Measurements from ENCODE around the gene PRKN. TPM values are rescaled to one million over a fixed set of nuclear protein-coding genes. Genes with fewer than 3 reads are reported as not detected.

Gene PRKN
- total RNA-seq, 1 donor from 2014 or later, result not detected

DNA sequence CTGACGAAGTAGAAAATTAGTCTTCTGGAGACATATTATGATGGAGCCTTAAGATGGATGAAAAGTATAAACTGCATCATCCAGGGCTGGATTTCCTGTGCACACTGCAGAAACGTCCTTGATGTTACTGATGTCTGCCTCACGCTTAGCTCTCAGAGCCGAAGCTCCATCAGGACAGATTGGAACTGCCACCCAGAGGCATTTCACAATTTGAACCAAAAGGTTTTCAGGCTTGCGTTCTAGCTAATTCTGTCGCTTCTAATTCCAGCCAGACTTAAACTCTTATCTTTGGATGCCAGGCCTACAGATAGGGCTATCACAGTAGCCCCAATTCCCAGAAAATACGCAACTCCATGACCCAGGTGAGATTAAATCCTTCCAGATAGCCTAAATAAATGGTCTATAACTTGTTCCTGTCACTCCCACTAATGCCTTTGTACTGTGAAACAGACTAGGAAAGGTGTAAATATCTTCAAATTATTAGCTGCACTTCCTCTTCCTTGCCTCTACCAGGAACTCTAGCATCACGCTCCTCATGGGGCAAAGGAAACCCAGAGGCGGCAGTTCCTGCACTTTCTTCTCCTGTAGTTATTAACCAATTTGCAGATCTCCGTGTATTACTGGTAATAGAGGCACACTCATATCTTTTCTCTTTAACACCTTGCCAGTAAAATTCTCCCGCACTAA is 634.6 kb downstream of the PRKN start:
- peaks cover 10% of the 10 kb centered on the region for H3K9me3 Mint-ChIP-seq
- no peak for DNase-seq (ENCODE audit: low spot score)
- no peaks in the 10 kb centered on the region for H3K4me1 Mint-ChIP-seq (ENCODE audit: low read depth)
- intact Hi-C loops (cut with micrococcal nuclease), result no loop called here
- H3K27me3 Mint-ChIP-seq (ENCODE audit: low read depth), result no peaks in the 10 kb centered on the region
- H3K27ac Mint-ChIP-seq, result no peak overlapping the region
- H3K36me3 Mint-ChIP-seq (ENCODE audit: low read depth), result no peaks in the 10 kb centered on the region
- H3K4me3 Mint-ChIP-seq (ENCODE audit: low read depth), result no peak overlapping the region

DNA sequence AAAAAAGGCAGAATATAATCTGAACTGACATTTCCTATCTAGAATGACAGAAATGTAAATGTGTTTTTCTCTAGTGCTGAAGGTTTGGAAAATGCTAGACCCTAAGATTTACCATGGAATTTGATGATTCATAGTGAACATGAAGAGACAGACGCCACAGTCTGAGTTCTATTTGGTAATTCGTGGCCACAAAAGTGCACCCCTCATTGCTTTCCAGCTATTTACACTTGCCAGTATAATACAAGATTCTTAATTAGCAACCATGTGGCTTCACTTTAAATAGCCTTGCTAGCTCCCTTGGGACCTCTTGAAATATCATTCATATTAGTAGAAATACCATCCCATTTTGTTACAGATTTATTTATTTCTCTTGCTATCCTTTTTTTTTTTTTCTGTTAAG is 636.8 kb downstream of the PRKN start:
- H3K4me1 Mint-ChIP-seq (ENCODE audit: low read depth), result no peaks in the 10 kb centered on the region
- H3K4me3 Mint-ChIP-seq (ENCODE audit: low read depth), result no peak overlapping the region

DNA sequence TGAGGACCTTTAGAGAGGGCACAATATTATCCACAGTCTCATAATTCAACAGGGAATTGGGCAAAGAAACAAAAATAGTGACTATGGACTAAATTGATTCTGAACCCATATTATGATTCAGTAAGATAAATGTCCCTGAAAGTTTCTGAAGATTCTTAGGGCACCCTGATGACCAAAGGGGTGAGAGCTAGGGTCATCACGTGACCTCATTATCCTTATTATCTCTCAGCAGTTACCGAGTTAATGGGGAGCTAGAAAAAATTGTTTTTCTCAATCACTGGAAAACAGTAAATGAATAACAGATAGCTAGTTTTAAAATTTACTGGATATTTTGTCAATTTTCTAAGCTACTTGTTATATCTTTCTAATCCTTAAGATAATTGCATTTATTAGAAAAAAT is 639.5 kb downstream of the PRKN start:
- Mint-ChIP-seq H3K27me3 (ENCODE audit: low read depth) (no peaks in the 10 kb centered on the region), H3K27ac (no peak overlapping the region), H3K36me3 (ENCODE audit: low read depth) (no peaks in the 10 kb centered on the region), H3K4me1 (ENCODE audit: low read depth) (no peaks in the 10 kb centered on the region), H3K9me3 (no peaks in the 10 kb centered on the region), H3K4me3 (ENCODE audit: low read depth) (no peak overlapping the region)
- no peak for DNase-seq (ENCODE audit: low spot score)
- intact Hi-C loops (cut with micrococcal nuclease), result no loop called here

More for the DNA sequence above, 636.8 kb downstream of the PRKN start:
- intact Hi-C loops (cut with micrococcal nuclease), result no loop called here
- Mint-ChIP-seq H3K27me3 (ENCODE audit: low read depth) (no peaks in the 10 kb centered on the region), H3K9me3 (peaks cover 8% of the 10 kb centered on the region), H3K27ac (no peak overlapping the region), H3K36me3 (ENCODE audit: low read depth) (no peaks in the 10 kb centered on the region)
- DNase-seq (ENCODE audit: low spot score), result no peak

DNA sequence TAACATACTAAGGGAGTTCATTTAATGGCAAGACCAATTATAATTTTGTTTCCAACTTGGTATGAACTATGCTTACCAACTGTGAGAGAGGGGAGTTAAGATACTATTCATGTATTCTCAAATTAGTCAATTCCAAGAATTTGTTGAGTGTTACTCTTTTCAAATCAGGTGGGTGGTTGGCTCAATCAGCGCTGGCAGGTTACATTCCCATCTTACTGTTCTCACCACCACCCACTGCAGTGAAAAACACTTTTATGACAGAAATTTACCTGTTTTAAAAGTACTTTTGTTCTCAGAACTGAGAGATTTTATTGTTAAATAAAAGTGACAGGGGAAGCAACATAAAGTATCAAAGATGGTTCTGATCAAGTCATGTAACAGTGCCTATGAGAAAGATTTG is 642.0 kb downstream of the PRKN start:
- no peaks in the 10 kb centered on the region for H3K27me3 Mint-ChIP-seq (ENCODE audit: low read depth)
- H3K27ac Mint-ChIP-seq, result no peak overlapping the region
- intact Hi-C loops (cut with micrococcal nuclease), result no loop called here
- H3K9me3 Mint-ChIP-seq, result peaks cover 4% of the 10 kb centered on the region
- no peak overlapping the region for H3K4me3 Mint-ChIP-seq (ENCODE audit: low read depth)
- no peak for DNase-seq (ENCODE audit: low spot score)
- no peaks in the 10 kb centered on the region for H3K36me3 Mint-ChIP-seq (ENCODE audit: low read depth)
- H3K4me1 Mint-ChIP-seq (ENCODE audit: low read depth), result no peaks in the 10 kb centered on the region

DNA sequence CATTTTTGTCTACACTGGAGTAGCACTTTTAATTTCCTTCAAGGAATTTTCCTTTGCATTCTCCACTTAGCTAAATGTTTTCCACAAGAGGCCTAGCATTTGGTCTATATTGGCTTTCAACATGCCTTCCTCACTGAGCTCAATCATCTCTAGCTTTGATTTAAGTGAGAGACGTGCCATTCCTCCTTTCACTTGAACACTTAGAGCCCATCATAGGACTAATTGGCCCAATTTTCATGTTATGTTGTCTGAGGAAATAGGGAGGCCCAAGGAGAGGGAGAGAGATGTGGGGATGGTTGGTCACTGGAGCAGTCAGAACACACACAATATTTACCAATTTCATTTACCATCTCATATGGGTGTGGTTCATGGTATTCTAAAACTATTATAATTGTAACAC is 645.0 kb downstream of the PRKN start:
- DNase-seq (ENCODE audit: low spot score), result no peak
- Mint-ChIP-seq H3K27ac (no peak overlapping the region), H3K4me3 (ENCODE audit: low read depth) (no peak overlapping the region), H3K36me3 (ENCODE audit: low read depth) (no peaks in the 10 kb centered on the region), H3K4me1 (ENCODE audit: low read depth) (no peaks in the 10 kb centered on the region), H3K27me3 (ENCODE audit: low read depth) (no peaks in the 10 kb centered on the region), H3K9me3 (peaks cover 4% of the 10 kb centered on the region)
- intact Hi-C loops (cut with micrococcal nuclease), result no loop called here

DNA sequence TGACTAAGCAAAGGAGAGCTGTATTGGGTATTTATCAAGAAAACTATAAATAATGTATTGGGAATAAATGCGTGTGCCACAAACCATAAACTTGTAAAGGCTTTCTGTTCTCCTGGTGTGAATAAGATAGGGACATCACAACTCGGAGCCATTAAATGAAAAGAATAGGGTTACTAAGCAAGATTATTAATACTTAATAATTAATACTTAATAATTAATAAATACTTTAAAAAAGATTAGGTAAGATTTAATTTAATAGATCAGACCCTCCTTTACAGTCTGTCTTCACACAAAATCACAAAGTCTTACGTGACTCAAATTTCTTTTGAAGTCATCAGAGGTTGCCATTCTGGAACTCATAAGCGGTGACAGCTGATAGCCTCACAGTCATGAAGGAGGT is 648.9 kb downstream of the PRKN start:
- H3K9me3 Mint-ChIP-seq, result peaks cover 4% of the 10 kb centered on the region
- no peak for DNase-seq (ENCODE audit: low spot score)
- H3K27ac Mint-ChIP-seq, result no peak overlapping the region
- H3K27me3 Mint-ChIP-seq (ENCODE audit: low read depth), result no peaks in the 10 kb centered on the region
- no peaks in the 10 kb centered on the region for H3K4me1 Mint-ChIP-seq (ENCODE audit: low read depth)
- intact Hi-C loops (cut with micrococcal nuclease), result no loop called here
- no peaks in the 10 kb centered on the region for H3K36me3 Mint-ChIP-seq (ENCODE audit: low read depth)
- no peak overlapping the region for H3K4me3 Mint-ChIP-seq (ENCODE audit: low read depth)

DNA sequence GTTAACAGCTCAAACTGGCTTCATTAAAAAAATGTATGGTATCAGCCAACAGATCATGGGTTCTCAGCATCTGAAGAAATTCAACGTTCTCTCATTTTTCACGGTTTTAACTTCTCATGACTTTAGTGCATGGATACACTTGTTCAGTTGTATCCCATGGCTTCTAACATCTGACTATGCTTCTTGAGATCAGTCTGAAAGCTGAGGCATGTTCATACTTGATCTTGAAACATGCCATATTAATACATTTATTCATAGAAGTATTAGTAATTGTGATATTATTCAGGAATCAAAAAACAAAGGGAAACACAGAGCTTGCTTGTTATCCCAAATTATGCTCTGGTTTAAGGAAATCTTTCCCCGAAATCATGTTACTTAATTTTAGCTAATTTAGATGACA is 649.4 kb downstream of the PRKN start:
- no peak for DNase-seq (ENCODE audit: low spot score)
- intact Hi-C loops (cut with micrococcal nuclease), result no loop called here
- Mint-ChIP-seq H3K36me3 (ENCODE audit: low read depth) (no peaks in the 10 kb centered on the region), H3K27me3 (ENCODE audit: low read depth) (no peaks in the 10 kb centered on the region), H3K27ac (no peak overlapping the region), H3K4me3 (ENCODE audit: low read depth) (no peak overlapping the region), H3K9me3 (peaks cover 4% of the 10 kb centered on the region), H3K4me1 (ENCODE audit: low read depth) (no peaks in the 10 kb centered on the region)

DNA sequence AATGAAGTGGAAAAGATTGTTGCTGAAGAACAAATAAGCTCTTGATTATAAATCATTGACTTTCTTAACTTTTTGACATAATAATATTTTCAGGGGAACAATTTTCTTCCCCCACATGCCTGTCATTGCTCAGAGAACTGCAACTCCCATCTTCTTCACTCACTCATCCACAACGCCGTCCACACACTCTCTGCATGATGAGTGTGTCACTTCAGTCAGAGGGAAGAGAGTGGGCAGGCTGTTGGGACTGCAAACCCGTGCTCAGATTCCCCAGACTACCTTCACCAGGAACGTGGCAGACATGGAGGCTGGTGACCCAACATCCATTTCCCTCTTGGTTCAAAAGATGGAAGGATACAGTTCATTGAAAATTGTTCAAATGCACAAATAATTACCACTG is 650.8 kb downstream of the PRKN start:
- H3K9me3 Mint-ChIP-seq, result peaks cover 4% of the 10 kb centered on the region
- no peaks in the 10 kb centered on the region for H3K4me1 Mint-ChIP-seq (ENCODE audit: low read depth)
- no peak for DNase-seq (ENCODE audit: low spot score)
- no peaks in the 10 kb centered on the region for H3K27me3 Mint-ChIP-seq (ENCODE audit: low read depth)
- H3K4me3 Mint-ChIP-seq (ENCODE audit: low read depth), result no peak overlapping the region
- H3K36me3 Mint-ChIP-seq (ENCODE audit: low read depth), result no peaks in the 10 kb centered on the region
- no peak overlapping the region for H3K27ac Mint-ChIP-seq
- intact Hi-C loops (cut with micrococcal nuclease), result no loop called here

DNA sequence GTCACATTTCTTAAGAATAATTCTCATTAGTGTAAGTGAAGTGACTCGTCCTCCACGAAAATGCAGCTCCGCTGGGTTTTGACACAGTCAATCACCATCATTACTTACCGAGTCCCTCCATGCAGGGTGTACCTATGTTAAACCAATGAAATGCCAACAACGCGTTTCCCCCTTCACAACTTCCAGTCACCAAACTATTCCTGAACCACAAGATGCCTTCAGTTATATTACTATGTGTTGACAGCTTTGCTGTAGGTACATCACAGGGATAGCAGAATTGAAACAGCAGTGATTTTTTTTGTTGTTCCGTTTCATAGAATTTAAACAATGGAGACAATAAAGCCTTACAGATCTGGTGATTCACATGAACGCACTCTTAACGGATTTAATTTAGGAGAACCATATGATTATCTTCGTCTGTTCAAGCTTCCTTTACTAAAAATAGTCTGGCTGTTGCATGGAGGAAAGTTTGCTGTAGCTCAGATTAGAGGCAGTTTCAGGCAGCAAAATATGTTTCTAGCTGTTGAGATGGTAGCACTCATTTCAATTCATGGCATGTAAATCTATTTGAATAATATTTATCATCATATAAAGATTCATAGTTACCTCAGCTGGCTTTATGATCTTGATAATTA is 652.8 kb downstream of the PRKN start:
- H3K36me3 Mint-ChIP-seq (ENCODE audit: low read depth), result no peaks in the 10 kb centered on the region
- DNase-seq (ENCODE audit: low spot score), result no peak
- H3K27ac Mint-ChIP-seq, result no peak overlapping the region
- H3K27me3 Mint-ChIP-seq (ENCODE audit: low read depth), result no peaks in the 10 kb centered on the region
- no peaks in the 10 kb centered on the region for H3K4me1 Mint-ChIP-seq (ENCODE audit: low read depth)
- H3K9me3 Mint-ChIP-seq, result peaks cover 4% of the 10 kb centered on the region
- H3K4me3 Mint-ChIP-seq (ENCODE audit: low read depth), result no peak overlapping the region
- intact Hi-C loops (cut with micrococcal nuclease), result no loop called here

DNA sequence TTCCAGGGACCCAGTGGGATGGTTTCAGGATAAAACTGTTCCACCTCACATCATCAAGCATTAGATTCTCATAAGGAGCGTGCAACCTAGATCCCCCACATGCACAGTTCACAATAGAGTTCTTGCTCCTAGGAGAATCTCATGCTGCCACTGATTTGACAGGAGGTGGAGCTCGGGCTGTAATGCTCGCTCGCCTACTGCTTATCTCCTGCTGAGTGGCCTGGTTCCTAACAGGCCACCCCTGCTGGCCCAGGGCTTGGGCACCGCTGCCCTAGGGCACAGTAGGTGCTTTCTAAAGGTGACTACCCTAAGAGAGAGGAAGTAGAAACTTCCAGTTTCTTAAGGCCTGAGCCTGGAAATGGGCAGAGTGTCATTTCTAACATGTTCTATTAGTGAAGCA is 656.9 kb downstream of the PRKN start:
- Mint-ChIP-seq H3K4me3 (ENCODE audit: low read depth) (no peak overlapping the region), H3K27ac (no peak overlapping the region), H3K27me3 (ENCODE audit: low read depth) (no peaks in the 10 kb centered on the region), H3K4me1 (ENCODE audit: low read depth) (no peaks in the 10 kb centered on the region), H3K9me3 (peaks cover 23% of the 10 kb centered on the region), H3K36me3 (ENCODE audit: low read depth) (no peaks in the 10 kb centered on the region)
- no peak for DNase-seq (ENCODE audit: low spot score)
- intact Hi-C loops (cut with micrococcal nuclease), result no loop called here

DNA sequence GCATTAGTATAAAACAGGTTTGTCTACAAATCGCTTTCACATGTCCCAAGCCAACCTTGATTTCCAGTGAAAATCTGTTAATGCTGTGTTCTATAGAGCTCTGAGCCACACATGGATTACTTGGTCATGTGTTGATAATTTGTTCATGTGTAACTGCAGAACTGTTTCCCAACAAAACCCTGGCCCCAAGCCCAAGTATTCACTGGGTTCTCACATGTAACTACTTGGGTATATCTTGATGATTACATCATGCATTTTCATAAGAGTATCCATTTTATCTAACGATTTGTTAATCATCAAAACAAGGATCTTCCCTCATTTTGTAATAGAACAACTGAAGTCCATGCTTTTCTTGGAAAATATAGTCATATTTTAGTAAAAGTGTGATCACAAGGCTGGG is 657.6 kb downstream of the PRKN start:
- H3K4me3 Mint-ChIP-seq (ENCODE audit: low read depth), result no peak overlapping the region
- no peaks in the 10 kb centered on the region for H3K4me1 Mint-ChIP-seq (ENCODE audit: low read depth)
- H3K27me3 Mint-ChIP-seq (ENCODE audit: low read depth), result no peaks in the 10 kb centered on the region
- intact Hi-C loops (cut with micrococcal nuclease), result no loop called here
- H3K36me3 Mint-ChIP-seq (ENCODE audit: low read depth), result no peaks in the 10 kb centered on the region
- no peak overlapping the region for H3K27ac Mint-ChIP-seq
- no peak for DNase-seq (ENCODE audit: low spot score)
- peaks cover 23% of the 10 kb centered on the region for H3K9me3 Mint-ChIP-seq

DNA sequence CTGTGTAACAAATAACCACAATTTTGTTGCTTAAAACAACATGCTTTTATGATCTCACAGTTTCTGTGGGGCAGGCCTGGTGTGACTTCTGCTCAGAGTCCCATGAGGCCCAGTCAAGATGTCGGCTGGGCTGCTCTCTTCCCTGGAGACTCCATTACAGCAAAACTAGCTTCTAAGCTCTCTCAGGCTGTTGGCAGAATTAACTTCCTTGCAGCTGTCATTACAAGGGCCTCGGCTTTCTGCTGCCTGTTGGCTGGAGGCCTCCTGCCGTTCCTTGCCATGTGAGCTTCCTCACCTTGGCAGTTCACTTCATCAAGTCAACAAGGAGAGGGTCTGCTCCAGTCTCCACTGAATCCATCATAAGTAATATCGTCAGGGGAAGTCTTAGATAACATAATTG is 659.2 kb downstream of the PRKN start:
- Mint-ChIP-seq H3K27me3 (ENCODE audit: low read depth) (no peaks in the 10 kb centered on the region), H3K4me1 (ENCODE audit: low read depth) (no peaks in the 10 kb centered on the region), H3K27ac (no peak overlapping the region), H3K36me3 (ENCODE audit: low read depth) (no peaks in the 10 kb centered on the region), H3K4me3 (ENCODE audit: low read depth) (no peak overlapping the region), H3K9me3 (peaks cover 23% of the 10 kb centered on the region)
- intact Hi-C loops (cut with micrococcal nuclease), result no loop called here
- no peak for DNase-seq (ENCODE audit: low spot score)

DNA sequence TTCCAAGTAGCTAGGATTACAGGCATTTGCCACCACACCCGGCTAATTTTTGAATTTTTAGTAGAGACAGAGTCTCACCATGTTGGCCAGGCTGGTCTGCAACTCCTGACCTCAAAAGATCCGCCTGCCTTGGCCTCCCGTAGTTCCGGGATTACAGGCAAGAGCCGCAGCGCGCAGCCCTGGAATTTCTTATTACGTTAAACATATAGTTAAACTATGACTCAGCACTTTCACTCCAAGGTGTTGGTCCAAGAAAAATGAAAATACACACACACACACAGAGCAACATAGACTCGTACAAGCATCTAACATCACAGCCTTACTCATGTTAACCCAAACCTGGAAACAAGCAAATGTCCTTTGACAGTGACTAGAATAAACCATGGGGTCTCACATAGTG is 663.9 kb downstream of the PRKN start:
- DNase-seq (ENCODE audit: low spot score), result no peak
- Mint-ChIP-seq H3K27me3 (ENCODE audit: low read depth) (no peaks in the 10 kb centered on the region), H3K4me3 (ENCODE audit: low read depth) (no peak overlapping the region), H3K36me3 (ENCODE audit: low read depth) (no peaks in the 10 kb centered on the region), H3K27ac (no peak overlapping the region), H3K4me1 (ENCODE audit: low read depth) (no peaks in the 10 kb centered on the region), H3K9me3 (peaks cover 19% of the 10 kb centered on the region)
- intact Hi-C loops (cut with micrococcal nuclease), result no loop called here
